GM18861 (cell line): ENCODE results near the gene HTRA3.

Experiments used
- ATAC-seq: cut with Tn5 transposase; IDR thresholded peaks from one replicate; pipeline ENCODE4 v1.9.1; 2021; ENCODE audit not compliant: unreplicated experiment

Gene HTRA3

DNA sequence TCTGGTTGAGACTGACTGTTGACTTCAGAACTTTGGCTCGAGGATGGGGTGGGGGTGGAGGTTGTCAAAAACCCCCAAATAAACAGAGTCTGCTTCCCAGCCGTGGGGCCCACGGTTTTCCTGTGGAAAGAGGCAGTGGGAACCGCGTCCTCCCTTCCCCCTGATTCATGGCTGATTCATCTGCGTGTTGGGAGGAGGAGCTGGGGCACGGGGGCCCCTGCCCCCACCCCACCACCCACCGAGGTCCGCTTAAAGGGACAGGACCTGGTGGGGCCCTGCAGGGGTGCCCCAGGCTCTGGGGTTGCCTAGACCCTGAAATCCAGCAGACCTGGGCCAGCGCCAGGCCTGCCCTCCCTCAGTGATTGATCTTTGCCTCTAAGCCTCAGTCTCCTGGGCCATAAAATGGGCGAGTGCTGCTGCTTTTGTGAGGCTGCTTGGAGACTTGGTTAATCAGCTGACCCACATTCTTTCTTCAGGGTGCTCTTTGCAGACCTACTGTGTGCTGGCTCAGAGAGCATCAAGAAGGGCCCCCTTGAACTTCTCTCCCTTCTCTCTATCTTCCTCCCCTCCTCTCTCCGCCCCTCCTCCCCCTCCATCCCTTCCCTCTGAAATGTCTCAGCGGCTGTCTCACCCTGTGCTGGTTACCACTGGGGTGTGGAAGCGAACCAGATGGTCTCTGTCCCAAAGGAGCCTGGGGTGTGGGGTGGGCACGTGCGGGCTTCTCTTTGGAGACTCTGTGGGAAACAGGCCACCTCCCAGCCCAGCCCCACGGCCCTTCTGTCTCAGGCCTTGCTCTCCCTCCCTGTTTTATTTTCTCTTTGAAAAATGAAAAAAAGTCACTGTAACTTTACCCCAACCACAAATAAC lies 9.1 kb downstream of the HTRA3 start:
- no peak for ATAC-seq

DNA sequence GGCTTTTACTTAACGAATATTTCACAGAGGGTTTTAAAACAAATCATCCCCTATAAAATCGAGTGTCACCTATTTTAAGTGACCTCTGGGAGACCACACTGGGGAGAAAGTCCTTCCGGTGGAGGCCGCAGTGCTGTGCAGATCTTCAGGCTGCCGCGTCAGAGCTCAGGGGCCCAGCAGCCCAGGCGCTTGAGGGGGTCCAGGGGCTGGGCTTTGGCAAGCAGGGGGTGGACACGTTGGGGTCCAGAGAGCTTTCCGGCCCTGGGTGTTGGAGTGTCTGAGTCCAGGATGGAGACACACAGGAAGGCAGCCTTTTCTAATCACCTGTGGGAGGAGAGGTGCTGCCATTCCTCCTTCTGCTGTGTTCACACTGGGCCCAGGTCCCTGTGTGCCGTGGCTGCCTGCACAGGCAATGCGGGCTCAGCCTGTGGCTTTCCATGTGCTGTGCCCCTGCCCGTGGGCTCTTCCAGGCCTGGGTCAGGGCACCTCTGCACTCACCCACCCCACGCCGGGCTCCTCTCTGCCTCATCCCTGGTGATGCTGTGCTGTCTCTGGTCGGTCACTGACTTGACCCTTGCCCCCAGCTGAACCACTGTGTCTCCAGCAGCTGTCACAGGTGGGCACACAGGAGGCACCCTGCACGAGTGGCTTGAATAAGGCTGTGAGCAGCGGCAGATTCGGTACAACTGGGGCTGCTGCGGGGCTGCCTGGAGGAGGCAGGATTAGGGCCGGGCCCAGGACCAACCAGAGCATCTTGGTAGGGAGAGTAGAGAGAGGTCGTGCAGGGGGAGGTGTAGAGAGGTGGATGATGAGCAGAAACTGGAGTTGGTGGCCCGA lies 10.0 kb downstream of the HTRA3 start:
- ATAC-seq: no peak

DNA sequence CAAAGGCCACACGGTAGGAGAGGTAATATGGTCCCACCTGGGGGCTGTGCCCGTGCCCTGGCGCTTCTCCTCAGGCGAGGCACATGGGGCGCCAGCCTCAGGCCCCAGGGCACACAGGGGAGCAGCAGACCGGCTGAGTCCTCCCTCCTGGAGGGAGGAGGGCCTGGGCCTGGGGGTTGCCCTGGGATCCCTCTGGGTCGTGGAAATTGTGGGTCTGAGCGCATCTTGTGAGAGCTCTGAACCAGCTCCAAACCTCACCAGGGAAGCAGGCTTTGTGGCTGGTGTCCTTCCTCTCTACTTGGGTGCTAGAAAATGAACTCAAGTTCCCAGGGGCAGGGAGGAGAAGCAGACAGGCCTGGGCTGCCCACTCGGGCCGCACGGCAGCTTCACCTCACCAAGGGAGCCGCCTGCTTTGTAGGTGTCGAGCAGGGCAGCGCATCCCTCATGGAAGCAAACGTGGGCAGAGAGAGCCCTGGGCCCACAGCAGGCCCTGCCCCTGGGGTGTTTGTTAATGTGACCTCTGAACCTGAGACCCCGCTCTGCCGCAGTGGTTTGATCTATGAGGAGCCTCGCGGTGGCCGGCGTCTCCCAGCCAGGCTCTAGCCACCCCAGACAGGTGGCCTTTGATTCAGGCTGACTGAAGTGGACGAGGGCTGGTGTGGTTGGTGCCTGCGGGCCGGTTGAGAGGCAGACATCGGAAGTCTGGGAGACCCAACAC lies 10.8 kb downstream of the HTRA3 start:
- no peak for ATAC-seq

DNA sequence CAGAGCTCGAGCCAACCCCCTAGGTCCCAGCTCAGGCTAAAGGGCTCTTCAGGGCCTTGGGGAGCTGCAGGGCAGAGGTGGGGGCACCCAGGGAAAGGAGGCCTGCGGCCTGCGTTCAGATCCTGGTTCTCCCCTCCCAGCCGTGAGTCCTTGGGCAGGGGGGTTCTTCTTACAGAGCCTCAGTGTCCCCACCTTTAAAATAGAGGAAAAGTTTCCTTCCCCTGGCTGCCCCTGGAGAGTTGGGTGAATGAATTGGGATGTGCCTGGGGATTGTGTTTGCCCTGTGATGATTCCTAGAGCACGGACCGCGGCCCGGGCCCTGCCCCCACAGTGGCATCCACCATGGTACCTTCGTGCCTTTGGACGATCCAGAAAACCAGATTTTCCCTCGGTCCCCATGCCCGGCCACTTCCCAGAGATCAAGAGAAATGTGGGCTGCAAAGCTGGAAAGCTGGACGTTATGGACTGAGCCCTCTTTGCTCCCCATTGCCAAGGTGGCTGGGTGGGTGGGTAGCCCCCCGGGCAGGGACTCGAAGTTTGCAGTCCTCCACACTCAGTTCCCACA lies 11.4 kb downstream of the HTRA3 start:
- no peak for ATAC-seq

DNA sequence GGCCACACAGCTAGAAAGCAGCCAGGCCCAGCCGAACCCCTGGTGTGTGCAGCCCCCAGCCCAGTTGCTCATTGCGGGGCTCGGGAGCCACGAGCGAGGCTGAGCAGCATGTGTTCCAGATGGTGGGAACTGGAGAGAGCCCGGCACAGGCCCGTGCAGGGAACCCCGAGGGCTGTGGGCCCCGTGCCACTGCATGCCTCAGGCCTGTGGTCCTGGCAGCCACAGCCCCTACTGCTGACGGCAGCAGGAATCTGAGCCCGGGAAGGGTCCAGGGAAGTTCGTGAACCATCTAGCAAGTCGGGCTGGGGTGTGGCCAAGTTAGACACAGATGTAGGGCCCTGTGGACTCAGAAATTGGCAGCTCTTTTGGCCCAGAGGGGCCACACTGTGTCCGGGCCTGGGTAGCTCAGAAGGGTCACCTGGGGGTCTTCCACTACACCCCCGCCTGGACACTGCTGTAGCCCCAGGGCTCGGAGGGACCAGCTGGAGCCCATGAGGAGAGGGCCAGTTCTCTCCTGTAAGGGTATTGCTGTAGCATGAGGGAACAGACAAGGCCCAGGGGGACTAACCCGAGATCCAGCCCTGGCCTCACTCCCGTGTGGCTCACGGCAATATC lies 12.1 kb downstream of the HTRA3 start:
- ATAC-seq: no peak

DNA sequence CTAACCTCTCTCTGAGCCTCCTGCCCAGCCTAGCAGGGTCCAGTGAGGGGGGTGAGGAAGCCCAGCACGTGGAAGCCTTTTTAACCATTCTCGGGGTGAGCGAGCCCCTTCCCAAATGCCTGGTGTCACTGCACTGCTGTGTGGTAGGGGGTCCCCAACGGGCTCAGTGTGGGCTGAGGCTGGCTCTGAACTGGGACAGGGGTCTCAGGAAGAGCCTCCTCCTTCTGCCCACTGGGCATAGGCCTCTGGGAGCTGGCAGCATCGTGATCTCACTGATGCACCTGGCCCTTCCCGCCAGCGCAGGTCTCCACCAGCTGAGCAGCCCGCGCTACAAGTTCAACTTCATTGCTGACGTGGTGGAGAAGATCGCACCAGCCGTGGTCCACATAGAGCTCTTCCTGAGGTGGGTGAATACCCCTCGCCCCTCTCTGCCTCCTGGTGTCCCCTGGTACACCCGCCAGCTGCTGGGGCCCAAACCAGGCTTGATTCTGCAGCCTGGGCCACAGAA lies 12.6 kb downstream of the HTRA3 start:
- no peak for ATAC-seq

DNA sequence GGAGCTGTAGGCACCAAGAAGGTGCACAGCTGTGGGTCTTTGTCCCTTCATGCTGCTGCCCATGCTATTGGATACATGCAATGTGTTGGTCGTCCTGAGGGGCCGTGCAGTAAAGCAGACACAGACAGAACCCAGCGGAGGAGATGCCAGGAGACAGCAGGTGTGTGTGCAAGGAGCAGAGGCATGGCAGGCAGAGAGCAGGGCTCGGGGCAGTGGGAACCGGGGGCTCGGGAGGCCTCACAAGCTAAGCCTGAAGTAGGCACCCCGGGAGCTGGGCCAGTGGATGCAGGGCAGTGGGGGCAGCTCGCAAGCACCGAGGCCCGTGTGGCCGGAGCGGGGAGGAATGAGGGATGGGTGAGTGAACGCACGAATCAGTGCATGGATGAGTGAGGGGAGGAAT lies 13.2 kb downstream of the HTRA3 start:
- no peak for ATAC-seq

DNA sequence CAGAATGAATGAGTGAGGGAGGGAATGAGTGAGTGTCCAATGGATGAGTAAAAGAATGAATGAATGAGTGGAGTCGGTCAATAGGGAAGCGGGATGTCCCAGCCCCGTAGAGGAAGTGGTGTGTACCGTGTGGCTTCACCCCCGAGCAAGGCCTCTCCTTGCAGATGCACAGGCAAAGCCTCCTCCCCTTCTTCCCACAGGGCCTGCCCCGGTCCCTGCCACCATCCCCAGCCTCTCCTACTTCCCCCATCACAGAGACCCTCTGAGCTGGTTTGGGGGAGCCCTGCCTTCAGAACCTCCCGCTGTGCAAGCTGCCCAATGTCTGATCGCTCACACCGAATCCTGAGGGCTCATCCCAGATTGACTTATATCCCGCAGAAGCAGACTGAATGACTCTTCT lies 13.6 kb downstream of the HTRA3 start:
- no peak for ATAC-seq

DNA sequence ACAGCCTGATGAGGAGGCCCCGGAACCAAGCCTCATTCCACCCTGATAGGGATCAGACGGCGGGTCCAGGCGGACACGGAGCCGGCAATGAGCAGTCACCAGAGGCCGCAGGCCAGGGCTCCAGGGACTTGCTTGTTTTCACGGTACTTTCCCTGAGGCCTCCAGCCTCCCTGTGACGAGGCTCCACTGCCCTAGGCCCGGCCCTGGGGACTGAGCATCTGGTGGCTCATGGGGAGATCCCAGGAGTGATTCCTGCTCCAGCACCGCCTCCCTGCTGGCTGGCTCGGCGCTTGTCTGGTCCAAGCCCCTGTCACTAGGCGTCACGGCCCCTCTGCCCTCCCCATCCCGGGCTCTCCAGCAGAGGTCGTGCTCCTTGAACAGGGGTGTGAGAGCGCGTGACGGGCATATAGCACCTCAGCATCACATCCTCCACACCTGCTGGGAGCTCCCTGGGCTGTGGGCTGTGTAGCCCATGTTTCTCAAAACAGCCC lies 14.1 kb downstream of the HTRA3 start:
- no peak for ATAC-seq

DNA sequence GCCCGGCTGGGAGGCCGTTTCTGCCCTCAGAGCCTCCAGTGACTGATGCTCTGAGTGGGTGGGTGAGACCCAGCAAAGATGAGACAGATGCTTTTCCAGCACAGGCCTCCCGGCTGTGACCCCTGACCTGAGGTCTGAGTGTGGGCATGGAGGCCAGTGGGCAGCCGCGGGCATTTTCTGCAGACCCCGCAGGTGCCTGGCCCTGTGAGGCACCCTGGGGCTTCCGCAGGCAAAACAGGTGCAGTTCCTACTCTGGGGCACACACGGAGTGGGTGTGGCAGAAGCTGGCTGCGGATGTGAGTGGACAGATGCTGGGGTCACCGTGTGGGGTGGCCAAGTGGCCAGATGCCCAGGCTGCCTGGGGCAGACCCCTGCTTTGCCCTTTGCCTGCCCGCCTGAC lies 14.8 kb downstream of the HTRA3 start:
- ATAC-seq: no peak

DNA sequence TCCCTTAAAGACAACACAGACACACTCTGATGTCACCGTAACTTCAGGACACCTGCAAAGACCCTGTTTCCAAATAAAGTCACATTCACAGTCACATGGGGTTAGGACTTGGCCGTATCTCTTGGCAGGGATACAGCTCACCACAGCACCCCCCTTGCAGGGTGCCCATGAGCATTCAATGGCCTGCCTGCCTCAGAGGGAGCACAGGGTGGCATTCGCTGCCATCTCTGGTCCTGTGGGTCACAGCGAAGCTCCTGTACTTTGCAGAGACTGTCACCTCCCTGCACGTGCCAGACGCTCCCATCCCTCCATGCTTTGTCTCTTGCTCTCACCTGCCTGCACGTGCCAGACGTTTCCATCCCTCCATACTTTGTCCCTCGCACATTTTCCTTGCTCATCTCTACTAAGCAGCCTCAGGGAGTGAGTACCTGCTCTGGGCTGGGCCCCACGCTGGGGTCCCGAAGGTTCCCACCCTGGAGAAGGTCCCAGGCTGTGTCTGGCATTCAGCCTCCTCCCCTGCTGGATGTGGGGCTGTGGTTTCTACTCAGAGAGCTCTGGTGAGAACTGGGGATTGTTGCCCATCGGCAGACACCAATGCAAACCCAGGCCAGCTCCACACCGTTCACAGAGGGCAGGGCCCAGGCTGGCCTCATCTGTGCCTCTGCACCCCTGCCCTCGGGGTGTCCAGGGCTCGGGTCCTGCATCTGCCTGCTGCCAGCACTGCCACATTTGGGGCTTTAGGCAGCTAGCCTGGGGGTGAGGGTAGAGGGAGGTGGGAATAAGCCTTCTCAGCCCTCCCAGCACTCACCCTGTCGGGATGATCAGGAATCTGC lies 15.8 kb downstream of the HTRA3 start:
- ATAC-seq: no peak

DNA sequence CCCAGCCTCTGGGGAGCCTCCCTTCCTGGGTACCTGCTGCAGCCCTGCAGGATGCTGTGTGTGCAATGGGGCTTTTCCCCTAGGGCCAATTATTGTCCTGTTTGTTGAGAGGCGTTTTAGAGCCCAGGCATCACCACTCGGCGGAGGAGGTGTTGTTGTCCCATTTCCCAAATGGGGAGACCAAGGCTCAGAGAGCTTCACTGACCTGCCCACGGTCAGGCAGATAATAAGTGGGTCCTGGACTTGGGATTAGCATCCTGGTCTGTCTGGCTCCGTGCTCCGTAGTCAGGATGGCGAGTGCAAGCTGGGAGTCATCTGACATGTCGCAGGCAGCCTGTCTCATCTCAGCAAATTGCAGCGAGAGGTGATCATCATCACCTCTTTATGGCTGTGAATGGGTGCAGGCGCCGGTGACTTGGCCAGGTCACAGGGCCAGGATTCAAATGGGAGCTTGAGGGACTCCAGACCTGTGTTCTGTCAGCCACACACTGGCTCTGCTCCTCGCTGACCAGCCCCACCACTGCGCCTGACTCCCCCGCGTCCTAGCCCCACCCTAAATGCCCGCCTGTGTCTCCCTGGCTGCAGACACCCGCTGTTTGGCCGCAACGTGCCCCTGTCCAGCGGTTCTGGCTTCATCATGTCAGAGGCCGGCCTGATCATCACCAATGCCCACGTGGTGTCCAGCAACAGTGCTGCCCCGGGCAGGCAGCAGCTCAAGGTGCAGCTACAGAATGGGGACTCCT lies 16.6 kb downstream of the HTRA3 start:
- ATAC-seq: no peak

DNA sequence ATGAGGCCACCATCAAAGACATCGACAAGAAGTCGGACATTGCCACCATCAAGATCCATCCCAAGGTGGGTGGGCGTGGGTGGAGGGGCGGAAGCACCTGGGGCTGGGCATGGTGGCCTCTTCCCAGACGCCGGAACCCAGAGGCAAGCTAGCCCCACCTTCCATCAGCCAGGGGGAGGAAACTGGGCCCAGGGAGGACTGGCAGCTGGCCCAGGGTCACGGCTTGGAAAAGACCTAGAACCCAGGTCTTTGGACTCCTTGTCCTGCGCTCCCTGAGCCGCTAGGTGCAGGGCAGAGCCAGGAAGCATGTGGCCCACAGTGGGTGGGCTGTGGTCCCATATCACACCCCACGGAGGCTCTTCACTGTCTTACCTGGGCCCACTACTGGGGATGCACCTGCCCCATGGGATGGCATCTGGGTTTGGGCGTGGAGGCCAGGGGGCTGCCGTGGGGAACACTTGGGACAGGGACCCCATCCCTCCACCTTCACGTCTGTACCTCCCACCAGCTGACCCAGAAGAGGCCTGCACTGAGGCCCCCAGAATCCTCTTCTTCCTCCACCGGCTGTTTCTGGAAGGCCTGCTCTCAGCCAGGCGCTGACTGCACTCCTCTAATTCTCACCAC lies 17.3 kb downstream of the HTRA3 start:
- ATAC-seq: no peak

DNA sequence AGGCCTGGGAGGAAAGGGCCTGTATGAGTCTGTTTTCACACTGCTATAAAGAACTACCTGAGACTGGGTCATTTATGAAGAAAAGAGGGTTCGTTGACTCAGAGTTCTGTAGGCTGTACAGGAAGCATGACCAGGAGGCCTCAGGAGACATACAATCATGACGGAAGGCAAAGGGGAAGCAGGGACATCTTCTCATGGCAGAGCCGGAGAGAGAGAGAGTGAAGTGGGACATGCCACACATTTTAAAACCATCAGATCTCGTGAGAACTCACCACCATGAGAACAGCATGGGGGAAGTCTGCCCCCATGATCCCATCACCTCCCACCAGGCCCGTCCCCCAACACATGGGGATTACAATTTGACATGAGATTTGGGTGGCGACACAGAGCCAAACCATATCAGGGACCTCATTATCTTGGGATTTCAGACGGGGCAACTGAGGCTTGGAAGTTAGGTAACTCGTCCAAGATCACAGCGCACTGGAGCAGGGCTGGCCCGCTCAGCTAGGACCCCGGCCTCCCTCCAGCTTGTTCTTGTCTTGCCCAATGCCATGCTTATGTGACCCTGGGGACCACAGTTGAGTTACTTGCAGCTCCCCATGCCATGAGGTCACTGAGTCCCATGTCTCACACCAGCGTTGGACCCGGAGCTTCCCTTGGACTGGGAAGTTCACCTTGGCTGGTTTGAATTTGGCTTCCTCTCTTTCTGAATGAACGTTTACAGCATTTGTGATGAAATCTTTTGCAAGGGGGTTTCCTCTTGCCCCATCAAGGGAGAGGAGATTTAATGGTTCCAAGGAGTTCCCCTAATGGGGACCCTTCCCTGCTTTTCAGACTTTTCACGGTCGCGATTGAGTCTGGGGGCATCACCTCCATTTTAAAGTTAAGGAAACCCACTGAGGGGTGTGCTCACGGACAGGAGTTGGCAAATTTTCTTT lies 18.1 kb downstream of the HTRA3 start:
- no peak for ATAC-seq

DNA sequence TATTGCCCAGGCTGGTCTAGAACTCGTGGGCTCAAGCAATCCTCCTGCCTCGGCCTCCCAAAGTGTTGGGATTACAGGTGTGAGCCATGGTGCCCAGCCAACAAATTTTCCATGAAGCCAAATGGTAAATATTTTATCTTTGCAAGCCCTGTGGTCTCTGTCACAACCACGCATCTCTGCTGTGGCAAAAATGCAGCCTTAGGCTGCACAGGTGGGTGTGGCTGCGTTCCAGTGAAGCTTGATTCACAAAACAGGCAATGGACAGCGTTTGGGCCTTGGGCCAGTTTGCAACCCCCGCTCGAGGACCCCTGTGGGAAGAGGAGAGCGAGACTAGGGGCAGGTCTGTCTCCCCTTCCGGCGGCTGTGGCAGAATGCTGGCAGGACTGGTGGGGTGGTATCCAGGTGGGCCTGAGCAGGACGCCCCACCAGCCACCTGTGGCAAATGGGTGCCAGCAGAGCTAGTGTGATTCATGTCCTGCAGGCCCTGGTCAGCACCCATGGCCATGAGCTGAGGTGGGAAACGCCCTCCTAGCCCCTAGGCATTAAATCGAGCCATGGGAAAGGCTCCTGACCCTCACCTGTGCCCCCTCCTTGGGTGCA lies 19.7 kb downstream of the HTRA3 start:
- ATAC-seq: no peak

DNA sequence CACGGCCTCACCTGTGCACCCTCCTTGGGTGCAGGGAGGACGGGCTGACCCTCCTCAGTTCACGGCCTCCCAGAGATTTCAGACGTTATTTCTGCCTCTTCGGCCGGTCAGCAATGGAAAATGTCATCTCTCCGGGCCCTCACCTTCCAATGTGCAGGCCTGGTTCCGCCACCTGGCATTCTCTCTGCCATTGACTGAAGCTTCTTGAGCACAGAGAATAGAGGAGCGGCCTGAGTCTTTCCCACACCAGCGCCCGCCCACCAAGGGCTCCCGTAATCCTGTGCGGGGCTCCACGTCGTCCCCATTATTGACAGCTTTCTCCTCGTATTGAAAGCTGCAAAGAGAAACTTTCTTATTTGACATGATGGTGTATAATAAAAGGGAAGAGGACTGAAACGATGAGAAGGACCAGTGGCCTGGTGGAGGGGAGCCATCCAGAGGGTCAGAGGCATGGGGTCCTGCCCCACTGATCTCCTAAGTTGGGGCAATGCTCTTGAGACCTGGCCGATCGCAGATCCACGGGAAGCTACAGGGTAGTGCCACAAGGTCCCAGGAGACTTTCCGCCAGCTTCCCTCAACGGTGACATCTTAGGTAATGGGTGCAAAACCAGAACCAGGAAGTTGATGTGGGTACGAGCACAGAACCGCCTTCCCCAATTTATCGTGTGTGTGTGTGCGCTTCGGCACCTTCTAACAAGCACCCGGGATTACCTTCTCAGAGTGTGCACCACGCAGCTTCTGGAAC lies 20.6 kb downstream of the HTRA3 start:
- no peak for ATAC-seq

DNA sequence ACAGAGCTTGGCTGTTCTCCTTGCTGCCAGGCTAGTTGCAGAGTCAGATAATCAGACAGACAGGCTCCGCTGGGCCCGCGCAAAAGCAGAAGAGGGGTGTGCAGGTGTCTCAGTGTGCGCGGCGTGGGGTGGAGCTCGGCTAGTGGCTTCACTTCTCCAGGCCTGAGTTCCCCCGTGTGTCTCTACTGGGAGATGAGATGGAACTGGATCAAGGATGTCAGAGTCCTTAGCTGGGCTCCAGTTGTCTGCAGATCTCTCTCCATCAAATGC lies 21.1 kb downstream of the HTRA3 start:
- ATAC-seq: no peak
